ENCODE data around the gene EPHA1.

- no peak for TF ChIP-seq POLR2AphosphoS5 (IDR thresholded peaks at IDR 0.05; ENCODE audit: low read depth, low read length)
- no peak for TF ChIP-seq CTCF (IDR thresholded peaks at IDR 0.05)
- no peak for TF ChIP-seq REST (IDR thresholded peaks at IDR 0.05; ENCODE audit: insufficient read depth in 1 of 2, low read depth in 2 of 2, low read length in 1 of 2)
- TF ChIP-seq TCF7L2 (IDR thresholded peaks at IDR 0.05; ENCODE audit: low read depth, low read length) = no peak
Measured at GRCh38 chr7:143418681-143419458, 10.2 kb upstream of the EPHA1 start.

Data from Panc1 (cell line).